HUDEP-2 (cell line): ENCODE measurements around the gene TM9SF2.
"Not testable (repeated sequence)": the region's sequence is repeated elsewhere in the genome, so short reads cannot be mapped to it uniquely, and the experiment has no call there.

Experiments
- DNase-seq, 76 experiments: peaks; one replicate each; lab custom pipeline; 2025; ENCODE audit not compliant: unreplicated experiment in 76 of 76; lab: John Stamatoyannopoulos, UW

Gene TM9SF2

DNA sequence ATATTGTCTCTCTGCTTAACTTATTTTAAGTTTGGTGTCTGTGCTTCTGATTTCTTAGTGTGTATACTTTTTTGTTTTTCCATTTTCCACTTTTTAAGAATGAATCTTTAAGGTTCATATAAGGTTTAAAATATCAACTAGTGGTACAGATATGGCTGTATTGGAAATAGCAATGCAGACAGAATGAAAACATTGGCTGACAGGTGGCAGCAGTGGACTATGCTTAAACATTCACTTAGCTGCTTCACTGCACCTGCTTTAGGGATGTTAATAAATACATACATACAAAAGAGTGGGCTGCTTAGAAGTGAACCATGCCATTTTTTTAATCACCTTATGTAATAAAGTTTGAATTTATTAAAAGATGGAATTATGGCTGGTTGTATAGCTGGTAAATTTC, 27.3 kb downstream of the TM9SF2 start:
- DNase-seq, result peak in 3 of 76 experiments; percentile 1 to 7 (median 5)

DNA sequence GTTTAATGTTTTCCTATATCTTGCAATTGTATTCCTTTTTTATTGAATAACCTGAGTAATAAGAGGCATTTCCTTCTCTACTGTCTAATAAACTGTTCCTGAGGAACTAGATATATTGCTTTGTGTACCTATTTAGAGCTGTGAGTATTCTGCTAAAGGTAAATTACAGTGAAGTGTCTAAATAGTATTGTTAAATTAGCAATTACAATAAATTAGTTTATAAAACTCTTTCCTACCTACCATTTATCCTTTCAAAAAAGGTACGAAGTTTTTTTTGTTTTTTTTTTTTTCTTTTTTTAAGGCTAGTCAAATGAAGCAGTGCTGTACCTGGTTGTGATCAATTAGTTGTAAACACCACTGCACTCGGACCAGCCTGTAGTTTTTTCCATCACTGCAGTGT, 34.8 kb downstream of the TM9SF2 start:
- DNase-seq, result no peak

DNA sequence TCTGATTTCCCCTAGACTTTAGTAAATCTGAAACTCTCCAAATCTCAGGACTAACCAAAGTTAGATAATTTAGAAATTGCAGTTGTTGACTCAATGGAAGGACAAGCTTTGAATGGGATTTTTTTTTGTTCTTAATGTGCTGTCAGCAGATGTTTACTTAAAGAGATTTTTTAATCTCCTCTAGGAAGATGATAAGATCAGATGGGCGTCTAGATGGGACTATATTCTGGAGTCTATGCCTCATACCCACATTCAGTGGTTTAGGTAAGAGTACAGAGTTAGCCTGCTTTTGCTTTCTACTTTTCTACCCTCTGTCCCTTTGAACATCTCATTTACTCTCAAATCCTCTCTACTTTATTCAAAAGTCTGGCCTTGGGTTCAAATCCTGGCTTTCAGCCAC, 39.3 kb downstream of the TM9SF2 start:
- DNase-seq, result peak in 2 of 76 experiments; percentile 3 to 5

DNA sequence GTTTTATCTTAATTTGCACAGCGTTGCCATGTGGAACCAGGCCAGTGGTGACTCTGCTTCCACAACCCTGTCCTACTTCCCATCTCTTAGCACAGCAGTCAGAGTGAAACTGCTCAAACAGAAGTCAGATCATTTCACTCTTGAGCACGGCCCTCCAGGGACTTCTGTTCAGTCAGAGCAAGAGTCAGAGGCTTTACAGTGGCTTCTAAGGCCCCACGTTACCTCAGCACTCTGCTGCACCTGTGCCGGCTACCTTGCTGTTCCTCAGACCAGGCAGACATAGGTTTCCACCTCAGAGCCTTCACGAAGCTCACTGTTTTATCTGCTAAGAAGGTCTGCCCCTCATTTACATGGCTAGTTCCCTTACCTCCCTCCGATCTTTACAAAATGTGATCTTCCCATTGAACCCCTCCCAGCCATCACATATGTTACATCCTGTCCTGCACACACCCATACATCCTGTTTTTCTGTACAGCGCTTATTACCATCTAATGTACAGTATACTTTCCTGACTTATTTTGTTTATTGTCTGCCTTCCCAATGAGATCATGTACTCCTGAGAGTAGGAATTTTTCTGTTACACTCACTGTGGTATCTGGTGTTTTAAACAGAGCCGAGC, 41.6 kb downstream of the TM9SF2 start:
- no peak for DNase-seq

DNA sequence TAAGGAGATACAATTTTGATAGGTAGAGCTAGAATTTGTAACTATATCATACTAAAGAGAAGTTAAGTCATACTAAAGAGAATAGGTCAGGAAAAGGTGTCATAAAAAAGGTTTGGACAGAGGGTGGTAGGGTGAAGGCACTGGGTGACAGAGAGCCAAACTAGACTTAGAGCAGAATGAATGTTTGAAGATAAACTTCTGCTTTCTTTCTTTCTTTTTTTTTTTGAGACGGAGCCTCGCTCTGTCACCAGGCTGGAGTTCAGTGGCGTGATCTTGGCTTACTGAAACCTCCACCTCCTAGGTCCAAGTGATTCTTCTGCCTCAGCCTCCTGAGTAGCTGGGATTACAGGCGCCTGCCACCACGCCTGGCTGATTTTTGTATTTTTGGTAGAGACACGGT, 44.1 kb downstream of the TM9SF2 start:
- no peak for DNase-seq

DNA sequence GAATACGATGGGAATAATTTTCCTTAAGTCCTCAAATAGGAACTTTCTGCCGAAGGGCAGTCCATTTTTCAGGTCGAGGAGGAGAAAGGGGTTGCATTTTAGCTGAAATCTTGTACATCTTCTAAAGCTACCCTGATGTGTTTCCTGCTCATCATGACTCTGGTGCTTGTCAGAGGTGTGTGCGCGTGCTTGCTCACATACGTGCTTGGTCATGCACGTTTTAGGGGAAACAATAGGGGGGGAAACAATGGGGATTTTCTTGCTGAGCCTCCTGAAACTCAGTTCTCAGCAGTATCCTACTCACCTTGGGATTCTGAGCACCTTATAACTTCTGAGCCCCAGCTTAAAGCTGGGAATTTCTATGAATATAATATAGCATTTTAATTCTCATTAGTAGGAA, 44.7 kb downstream of the TM9SF2 start:
- no peak for DNase-seq

DNA sequence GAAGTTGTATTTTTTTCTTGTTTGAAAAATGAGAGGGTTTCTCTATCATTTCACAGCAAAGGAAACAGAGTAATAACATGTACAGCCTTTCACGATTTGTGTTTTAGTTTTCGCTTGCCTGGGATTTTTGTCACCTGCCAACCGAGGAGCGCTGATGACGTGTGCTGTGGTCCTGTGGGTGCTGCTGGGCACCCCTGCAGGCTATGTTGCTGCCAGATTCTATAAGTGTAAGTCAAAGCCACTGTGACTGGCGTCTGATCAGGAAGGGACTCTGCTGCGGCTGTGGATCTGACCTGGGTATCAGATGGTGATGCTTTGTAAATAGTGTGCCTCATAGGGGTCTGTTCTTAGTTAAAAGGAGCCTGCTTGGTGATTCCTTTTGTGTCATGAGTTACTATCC, 45.6 kb downstream of the TM9SF2 start:
- DNase-seq, result no peak

DNA sequence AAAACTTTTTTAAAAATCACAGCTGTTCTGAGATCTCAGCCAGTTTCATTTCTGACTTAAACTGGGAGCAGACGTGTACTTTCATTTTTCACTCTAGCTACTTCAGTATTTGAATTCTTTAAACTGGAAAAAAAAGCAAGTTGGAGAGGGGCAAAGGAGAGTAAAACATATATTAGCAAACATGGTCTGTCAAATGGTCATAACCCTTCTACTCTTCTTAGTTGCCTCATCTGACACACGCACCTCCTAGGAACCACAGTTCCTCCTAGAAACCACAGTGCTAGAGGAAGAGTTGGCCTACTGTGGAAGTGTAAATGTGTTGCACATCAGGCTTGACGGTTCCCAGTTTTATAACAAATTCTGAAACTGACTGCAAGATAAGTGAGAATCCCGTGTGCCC, 47.2 kb downstream of the TM9SF2 start:
- no peak for DNase-seq

DNA sequence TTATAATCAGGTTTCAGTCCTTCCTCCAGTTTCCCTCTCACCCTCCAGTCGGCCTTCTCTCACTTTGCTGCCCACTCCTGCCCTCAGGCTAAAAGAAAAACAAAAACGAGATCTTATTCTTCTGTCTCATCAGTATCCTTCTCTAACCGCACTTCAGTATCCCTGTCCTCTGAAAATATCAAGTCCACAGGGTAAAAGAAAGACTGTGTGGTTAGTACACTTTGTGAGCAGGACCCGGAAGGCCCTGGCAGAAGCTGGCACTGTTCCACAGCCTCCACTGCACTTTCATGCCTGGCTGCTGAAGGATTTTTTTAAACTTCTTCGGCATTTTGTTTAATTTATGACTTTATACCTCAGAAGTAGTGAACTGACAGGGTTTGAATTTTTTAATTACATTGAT, 51.8 kb downstream of the TM9SF2 start:
- no peak for DNase-seq

DNA sequence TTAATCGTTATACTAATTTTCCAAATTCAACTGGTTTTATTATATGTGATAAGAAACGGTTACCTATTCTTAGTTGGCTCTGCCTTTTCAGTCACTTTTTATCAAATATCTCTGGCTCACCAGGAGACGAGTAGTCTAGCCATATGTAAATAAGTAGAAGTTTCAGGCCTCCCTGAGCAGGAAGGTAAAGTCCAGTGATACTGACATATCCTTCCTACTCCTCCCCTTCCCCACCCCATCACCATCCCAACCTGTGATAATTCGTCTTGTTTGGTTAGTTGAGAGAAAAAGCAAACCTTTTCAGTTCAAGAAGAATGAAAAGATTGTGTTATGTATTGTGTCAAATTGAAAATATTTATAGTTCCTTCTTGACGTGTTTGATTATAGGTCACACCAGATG, 53.9 kb downstream of the TM9SF2 start:
- no peak for DNase-seq

DNA sequence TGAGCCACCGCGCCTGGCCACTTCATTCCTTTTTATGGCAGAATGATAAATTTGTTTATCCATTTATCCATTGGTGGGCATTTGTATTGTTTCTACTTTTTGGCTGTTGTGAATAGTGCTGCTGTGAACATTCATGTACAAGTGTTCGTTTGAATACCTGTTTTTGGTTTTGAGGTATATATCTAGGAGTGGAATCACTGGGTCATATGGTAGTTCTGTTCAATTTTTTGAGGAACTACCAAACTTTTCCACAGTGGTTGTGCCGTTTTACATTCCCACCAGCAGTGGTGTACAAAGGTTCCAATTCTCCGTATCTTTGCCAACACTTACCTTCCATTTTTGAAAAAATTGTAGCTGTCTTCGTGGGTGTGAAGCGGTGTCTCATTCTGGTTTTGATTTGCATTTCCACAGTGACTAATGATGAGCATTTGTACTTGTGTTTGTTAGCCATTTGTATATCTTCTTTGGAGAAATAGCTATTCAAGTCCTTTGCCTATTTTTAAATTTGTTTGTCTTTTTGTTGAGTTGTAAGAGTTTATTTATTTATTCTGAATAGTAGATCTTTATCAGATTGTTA, 55.7 kb downstream of the TM9SF2 start:
- no peak for DNase-seq

DNA sequence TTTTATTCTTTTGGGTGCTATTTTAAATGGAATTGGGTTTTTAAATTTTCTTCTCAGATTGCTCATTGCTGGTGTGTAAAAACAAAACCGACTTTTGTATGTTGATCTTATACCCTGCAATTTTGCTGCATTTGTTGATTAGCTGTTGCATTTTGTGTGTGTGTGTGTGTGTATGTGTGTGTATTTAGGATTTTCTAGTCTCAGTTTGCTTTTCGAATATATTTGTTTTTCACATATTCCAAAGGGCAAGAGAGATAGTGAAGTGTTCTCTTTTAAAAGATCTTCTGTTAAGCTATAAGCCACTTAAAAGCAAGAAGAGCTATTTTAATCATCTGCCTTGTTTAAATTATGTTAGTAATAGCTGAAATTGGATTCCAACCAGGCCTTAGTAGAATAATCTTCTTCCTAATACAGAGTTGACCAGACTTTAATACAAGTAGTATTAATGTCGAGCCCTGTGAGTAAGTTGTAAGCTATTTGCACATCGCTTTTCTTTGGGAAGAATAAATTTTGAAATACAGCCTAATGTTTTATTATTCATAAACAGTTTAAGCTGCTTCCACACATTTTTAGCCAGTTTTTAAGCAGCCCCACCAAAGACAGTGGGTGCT, 57.4 kb downstream of the TM9SF2 start:
- DNase-seq, result no peak

DNA sequence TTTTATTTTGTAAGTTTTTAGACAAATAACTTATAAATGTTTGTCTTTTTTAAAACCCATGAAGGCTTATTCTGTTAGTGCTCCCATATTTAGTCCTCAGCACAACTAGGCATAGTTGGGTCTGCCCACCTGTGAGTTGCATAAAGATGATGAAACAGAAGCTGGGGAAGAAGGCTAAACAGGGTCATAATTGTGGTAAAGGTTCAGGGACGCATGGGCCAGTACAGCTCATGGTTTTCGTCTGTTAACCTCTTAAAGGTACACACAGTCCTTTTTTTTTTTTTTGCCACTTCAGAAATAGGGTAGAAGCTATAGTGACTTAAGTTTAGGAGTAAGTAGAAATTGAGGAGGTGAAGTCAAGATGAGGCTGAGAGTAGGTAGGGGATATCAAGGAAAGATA, 58.3 kb downstream of the TM9SF2 start:
- DNase-seq, result no peak

DNA sequence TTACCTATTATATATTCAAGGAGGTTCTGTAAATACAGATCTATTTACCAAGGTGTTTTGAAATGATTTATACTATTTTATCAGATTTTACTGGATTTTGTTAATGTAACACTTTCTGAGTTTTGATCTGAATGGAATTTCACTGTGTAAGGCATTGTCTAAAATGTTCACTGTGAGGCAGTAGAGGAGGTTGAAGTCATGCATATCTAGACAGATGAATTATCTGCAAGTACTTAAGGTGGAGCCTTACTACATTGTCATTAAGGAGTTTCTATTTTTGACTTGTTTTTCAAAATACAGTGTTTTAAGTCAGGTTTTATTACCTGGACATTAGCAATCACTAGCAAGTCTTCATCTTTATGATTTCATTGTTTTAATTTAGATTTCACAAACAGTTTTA, 62.1 kb downstream of the TM9SF2 start:
- DNase-seq, result no peak

DNA sequence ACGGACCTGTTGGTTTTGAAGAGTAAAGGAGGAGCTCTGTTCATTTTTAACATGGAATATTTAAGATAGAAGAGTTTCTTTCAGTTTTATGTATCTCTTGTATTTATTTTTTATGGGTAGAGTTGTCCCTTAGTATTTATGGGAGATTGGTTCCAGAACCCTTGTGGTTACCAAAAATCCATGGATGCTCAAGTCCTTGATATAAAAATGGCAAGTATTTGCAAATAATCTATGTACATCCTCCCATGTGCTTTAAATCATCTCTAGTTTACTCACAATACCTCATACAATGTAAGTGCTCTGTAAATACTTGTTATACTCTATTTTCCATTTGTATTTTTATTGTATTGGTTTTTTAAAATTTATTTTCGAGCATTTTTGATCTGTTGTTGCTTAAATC, 63.1 kb downstream of the TM9SF2 start:
- DNase-seq, result no peak

DNA sequence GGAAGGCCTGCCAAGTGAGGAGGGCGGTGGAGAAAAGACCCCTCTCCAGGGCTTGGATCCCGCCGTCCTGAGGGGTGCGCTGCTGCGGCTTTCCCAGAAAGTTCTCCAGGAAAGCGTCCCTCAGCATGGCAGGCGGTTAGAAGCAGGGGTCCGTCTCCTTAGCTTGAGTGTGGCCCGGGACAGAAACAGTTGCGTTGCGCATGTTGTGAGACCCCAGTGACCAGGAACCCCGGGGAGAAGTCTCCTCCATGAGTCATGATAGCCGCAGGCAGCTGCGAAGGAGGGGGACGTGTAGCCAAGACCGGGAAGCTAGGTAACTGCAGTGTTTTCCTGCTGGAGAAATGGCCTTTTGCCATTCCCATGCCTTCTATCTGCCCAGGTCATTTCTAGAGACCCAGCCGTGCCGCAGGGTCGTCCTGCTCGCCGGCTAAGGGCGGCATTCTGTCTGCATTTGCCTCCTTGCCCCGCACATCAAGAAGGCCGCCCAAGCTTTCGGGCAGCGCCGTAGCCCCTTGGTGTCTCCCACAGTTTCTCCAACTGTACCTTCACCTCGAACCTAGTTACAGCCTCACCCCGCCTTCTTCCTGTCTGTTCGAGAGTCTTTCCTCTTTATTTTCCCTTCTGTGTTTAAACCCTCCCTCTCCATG, 64.3 kb downstream of the TM9SF2 start:
- no peak for DNase-seq

DNA sequence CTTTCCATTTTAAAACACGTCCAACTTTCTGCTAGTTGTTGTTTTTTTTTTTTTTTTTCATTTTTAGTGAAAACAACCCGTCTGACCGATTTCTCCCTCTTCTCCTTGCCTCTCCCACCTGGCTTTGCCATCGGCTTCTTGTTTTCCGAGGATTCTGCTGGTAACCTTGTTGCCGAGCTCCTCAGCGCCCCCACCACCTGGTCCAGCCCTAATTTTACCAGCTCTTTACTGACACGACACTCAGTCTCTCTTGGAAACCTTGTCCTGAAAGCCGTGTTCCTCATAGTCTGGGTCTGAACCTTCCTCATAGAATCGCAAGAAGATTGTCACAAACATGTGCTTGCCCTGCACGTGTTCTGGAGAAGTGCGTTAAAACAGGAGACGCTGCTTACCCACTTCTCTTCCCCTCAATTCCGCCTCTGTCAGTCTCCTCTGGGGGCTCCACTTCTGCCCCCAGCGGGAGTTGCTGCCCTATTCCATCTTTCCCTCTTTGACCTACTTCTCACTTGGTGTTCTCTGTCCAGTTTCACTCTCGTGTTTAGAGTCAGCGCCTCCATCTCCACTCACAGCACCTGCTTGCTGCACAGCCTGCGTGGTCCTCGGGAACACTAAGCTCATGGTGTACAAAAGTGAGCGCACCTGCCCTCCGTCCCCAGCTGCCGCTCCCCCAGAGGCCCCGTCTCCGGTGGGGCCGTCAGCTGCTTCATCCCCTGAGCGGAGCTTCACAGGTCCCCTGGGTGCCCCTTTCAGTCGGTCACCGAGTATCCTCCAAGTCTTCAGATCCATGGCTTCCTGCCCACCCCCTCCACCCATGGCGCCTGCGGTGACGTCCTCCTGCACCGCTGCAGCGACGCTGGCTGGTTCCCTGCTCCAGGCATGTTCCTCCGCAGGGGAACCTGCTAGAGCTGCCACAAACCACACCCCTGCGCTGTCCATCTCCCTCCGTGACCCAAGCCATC, 65.1 kb downstream of the TM9SF2 start:
- no peak for DNase-seq

DNA sequence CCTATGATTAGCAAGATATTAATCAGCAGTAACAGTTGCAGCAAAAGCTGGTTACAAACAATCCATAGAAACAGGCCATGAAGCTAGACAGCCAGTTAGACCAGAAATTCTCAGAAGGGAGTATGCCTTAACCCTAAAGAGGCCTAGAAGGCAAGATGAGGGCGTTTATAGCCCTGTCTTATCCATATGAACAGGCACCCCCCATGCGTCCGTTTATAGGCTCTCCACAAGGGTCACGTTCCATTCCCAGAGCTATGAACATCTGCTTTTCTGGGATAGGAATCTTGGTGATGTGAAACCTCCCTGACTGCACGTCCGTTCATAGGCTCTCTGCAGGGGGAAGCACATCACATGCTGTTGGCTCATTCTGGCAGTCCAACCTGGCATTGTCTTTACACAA, 67.6 kb downstream of the TM9SF2 start:
- DNase-seq, result not testable (repeated sequence)

DNA sequence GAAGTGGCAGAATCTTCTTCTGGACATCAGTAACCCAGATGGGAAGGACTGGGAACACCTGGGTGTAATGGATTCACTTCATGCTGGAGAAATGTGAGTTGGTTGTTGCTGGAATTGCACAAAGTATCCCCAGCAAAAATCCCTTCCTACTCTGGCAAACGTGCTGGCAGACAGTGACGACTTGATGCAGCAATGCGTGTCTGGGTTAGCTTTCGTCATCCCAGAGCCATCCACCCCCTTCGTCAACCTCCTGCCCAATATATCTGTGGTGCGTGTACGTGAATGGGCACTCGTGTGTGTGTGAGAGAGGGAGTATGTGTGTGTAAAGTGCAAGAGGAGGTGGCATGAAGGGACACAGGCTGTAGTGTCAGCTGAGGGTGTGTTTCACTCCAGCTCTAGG, 70.9 kb downstream of the TM9SF2 start:
- DNase-seq, result no peak

DNA sequence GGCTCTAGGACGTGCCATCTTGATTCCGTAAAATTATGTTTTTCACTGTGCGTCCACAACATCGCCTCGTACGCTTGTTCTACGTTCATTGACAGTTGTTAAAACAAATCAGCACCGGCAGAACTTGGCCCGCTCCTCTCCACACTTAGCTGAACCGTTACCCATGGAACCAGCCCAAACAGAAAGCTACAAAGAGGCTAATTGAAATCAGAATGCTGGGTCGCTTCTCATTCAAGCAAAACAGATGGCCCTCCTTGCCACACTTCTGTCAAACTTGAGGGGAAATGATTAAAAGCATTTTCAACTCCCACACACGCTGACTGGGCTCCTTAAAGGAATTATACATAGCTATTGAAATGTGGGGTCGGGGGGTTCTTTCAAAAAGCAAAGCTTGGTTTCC, 71.6 kb downstream of the TM9SF2 start:
- DNase-seq, result no peak
